ENCODE results near the gene PPP1R14D. TPM values are rescaled to one million over a fixed set of nuclear protein-coding genes. Genes with fewer than 3 reads are reported as not detected.

The PPP1R14D gene
- total and polyA plus RNA-seq, 2 experiments from 2014 or later = not detected

GRCh38 chr15:40785814-40786213 is 42.7 kb downstream of the PPP1R14D start (continued):
- no peak for TF ChIP-seq CTCF (conservative IDR thresholded peaks at IDR 0.05; ENCODE audit: low read depth in 2 of 2)
- no peak for TF ChIP-seq POLR2AphosphoS5 (IDR thresholded peaks at IDR 0.05; ENCODE audit: low read depth)
- no peak for TF ChIP-seq EZH2phosphoT487 (IDR thresholded peaks at IDR 0.05; ENCODE audit: unreplicated experiment)
- TF ChIP-seq CREB1 (CRISPR knock-in tag; IDR thresholded peaks at IDR 0.05; ENCODE audit: low read depth) = no peak
- TF ChIP-seq STAT1 (IDR thresholded peaks at IDR 0.05; ENCODE audit: unreplicated experiment) = no peak

GRCh38 chr15:40785164-40785563 is 43.3 kb downstream of the PPP1R14D start:
- ATAC-seq (no peak), DNase-seq (ENCODE audit: low spot score) (peak; percentile 28)
- Histone ChIP-seq H3K4me1 (ENCODE audit: insufficient read depth) (peaks cover 50% of the 10 kb centered on the region), H3K4me3 (no peak overlapping the region), H3K36me3 (ENCODE audit: insufficient read depth) (no peaks in the 10 kb centered on the region), H4K20me1 (replicated peaks; ENCODE audit: insufficient read depth) (no peaks in the 10 kb centered on the region), H2AFZ (no peak overlapping the region), H3K27me3 (ENCODE audit: insufficient read depth) (no peaks in the 10 kb centered on the region), H3K9me2 (ENCODE audit: insufficient read depth) (no peaks in the 10 kb centered on the region), H3F3A (replicated peaks; ENCODE audit: low read depth) (peaks cover 9% of the 10 kb centered on the region; the same call in 1 of the 2 replicates), H3K4me2 (no peak overlapping the region), H3K27ac (ENCODE audit: low read depth) (0 out of 2 replicates have a peak overlapping the region, but pooled peaks have one; percentile 24), H3K79me2 (replicated peaks; ENCODE audit: insufficient read depth) (peaks cover 32% of the 10 kb centered on the region)
- H3K27ac Mint-ChIP-seq = peak overlapping the region; percentile 30
- H3K4me1 Mint-ChIP-seq = peaks cover 65% of the 10 kb centered on the region
- no peak overlapping the region for H3K4me3 Mint-ChIP-seq
- H3K9me3 Mint-ChIP-seq = no peaks in the 10 kb centered on the region
- TF ChIP-seq ZNF114 (CRISPR knock-in tag; IDR thresholded peaks at IDR 0.05) = no peak
- no peak for TF ChIP-seq NANOG (IDR thresholded peaks at IDR 0.05; ENCODE audit: borderline replicate concordance)
- TF ChIP-seq CREB1 (CRISPR knock-in tag; IDR thresholded peaks at IDR 0.05; ENCODE audit: low read depth) = no peak
- no peak for TF ChIP-seq ZNF331 (CRISPR knock-in tag; IDR thresholded peaks at IDR 0.05; ENCODE audit: low read depth)
- peak; percentile 41 to 50 for TF ChIP-seq CTCF (conservative IDR thresholded peaks at IDR 0.05; ENCODE audit: low read depth in 2 of 2)
- no peak for TF ChIP-seq REST (IDR thresholded peaks at IDR 0.05; ENCODE audit: unreplicated experiment)
- no peaks in the 10 kb centered on the region; the same call in 2 of the 3 replicates for H3K36me3 Mint-ChIP-seq (ENCODE audit: low read depth)
- peaks cover 13% of the 10 kb centered on the region for H3K27me3 Mint-ChIP-seq (ENCODE audit: insufficient read depth, low read depth, poor library complexity)

Data from GM23338 (cell line).